ENCODE measurements around the gene MAD2L1BP.

DNA sequence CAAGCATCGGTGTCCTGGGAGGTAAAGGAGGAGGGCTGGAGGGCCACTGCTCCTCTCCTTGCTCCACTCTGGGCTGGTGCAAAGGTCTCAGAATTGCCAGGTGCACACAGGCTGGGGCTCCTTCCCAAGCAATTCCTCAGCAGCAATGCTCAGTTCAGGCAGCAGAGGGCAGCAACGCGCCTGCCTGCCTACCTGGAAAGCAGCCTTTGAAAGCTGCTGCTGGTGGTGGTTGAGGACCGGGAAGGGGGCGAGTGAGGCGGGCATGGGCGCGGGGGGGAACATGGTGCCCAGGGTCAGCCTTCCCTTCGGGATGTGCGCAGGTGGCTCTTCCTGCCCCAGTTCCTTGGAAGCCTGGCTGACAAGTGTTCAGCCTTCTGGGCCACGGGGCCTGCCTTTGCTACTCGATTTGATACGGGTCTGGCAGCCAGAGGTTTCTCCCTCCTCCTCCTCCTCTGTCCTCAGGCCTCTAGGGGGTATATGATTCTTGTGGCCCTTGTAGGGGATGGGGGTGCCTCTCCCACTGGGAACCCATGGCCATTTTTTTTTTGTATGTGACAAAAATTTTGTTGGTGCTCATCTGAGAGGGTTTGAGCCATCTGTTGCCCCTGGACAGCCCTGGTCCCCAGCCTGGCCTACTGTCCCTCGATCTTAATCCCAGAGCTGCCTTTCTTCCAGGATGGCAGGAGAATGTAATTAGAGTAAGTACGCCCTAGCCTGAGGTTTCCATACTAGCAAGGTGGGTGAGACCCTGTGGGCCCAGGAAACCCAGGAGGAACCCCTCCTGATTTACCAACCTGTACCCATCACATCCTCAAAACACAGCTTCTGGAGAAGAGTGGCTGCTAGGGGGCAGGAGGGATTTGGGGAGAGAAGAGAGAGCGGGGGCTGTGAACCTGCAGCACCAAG lies 31.9 kb downstream of the MAD2L1BP start:
- TF ChIP-seq EGR1 (IDR thresholded peaks at IDR 0.05) (no peak), RAD21 (IDR thresholded peaks at IDR 0.05; ENCODE audit: low read depth) (peak; percentile 94), FOXM1 (IDR thresholded peaks at IDR 0.05; ENCODE audit: borderline replicate concordance, low read depth) (no peak), CEBPB (IDR thresholded peaks at IDR 0.05) (no peak), EP300 (IDR thresholded peaks at IDR 0.05; ENCODE audit: borderline replicate concordance) (no peak), TAF1 (IDR thresholded peaks at IDR 0.05; ENCODE audit: low read depth) (no peak), CREB1 (IDR thresholded peaks at IDR 0.05; ENCODE audit: low read depth) (no peak), YY1 (IDR thresholded peaks at IDR 0.05; ENCODE audit: low read depth) (no peak), TCF12 (IDR thresholded peaks at IDR 0.05; ENCODE audit: low read depth) (no peak), TEAD4 (IDR thresholded peaks at IDR 0.05) (no peak)
- TF ChIP-seq, protein P1, sequence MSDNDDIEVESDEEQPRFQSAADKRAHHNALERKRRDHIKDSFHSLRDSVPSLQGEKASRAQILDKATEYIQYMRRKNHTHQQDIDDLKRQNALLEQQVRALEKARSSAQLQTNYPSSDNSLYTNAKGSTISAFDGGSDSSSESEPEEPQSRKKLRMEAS (IDR thresholded peaks at IDR 0.05): no peak
- TF ChIP-seq, protein P2, sequence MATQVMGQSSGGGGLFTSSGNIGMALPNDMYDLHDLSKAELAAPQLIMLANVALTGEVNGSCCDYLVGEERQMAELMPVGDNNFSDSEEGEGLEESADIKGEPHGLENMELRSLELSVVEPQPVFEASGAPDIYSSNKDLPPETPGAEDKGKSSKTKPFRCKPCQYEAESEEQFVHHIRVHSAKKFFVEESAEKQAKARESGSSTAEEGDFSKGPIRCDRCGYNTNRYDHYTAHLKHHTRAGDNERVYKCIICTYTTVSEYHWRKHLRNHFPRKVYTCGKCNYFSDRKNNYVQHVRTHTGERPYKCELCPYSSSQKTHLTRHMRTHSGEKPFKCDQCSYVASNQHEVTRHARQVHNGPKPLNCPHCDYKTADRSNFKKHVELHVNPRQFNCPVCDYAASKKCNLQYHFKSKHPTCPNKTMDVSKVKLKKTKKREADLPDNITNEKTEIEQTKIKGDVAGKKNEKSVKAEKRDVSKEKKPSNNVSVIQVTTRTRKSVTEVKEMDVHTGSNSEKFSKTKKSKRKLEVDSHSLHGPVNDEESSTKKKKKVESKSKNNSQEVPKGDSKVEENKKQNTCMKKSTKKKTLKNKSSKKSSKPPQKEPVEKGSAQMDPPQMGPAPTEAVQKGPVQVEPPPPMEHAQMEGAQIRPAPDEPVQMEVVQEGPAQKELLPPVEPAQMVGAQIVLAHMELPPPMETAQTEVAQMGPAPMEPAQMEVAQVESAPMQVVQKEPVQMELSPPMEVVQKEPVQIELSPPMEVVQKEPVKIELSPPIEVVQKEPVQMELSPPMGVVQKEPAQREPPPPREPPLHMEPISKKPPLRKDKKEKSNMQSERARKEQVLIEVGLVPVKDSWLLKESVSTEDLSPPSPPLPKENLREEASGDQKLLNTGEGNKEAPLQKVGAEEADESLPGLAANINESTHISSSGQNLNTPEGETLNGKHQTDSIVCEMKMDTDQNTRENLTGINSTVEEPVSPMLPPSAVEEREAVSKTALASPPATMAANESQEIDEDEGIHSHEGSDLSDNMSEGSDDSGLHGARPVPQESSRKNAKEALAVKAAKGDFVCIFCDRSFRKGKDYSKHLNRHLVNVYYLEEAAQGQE (IDR thresholded peaks at IDR 0.05; ENCODE audit: low read depth): no peak
- TF ChIP-seq, protein P3, sequence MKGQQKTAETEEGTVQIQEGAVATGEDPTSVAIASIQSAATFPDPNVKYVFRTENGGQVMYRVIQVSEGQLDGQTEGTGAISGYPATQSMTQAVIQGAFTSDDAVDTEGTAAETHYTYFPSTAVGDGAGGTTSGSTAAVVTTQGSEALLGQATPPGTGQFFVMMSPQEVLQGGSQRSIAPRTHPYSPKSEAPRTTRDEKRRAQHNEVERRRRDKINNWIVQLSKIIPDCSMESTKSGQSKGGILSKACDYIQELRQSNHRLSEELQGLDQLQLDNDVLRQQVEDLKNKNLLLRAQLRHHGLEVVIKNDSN (IDR thresholded peaks at IDR 0.05): no peak

Data from Ishikawa (cell line).